ENCODE measurements around the gene MST1. TPM values are rescaled to one million over a fixed set of nuclear protein-coding genes. Genes with fewer than 3 reads are reported as not detected.
"Not testable (repeated sequence)": the region's sequence is repeated elsewhere in the genome, so short reads cannot be mapped to it uniquely, and the experiment has no call there.

Gene MST1
- polyA plus RNA-seq, 4 donors, result 115 to 197 (median 150) TPM

GRCh38 chr3:49703443-49703927, 14.2 kb upstream of the MST1 start:
- DNase-seq (ENCODE audit: low read depth in 4 of 4, low spot score in 3 of 4), result no peak

DNA sequence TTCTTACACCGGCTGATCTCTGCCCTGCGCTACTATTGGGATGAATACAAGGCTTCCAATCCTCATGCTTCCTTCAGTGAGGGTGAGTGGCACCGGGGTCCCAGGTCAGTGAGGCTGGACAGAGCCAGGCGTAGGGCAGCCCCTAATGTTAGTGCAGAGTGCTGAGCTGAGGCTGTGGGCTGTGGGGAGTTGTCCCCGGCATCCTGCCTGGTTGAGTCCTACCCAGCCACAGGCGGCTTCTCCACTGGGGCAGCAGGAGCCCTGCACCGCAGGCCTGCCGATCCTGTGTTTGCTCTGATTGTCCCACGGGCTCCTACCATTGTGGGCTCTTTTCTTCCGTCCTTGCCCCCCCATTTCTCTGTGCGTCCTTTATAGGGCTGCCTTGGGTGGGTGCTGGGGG, 13.4 kb upstream of the MST1 start:
- DNase-seq (ENCODE audit: low read depth in 4 of 4, low spot score in 3 of 4), result no peak

- no peak for DNase-seq (ENCODE audit: low read depth in 4 of 4, low spot score in 3 of 4)
Observed at GRCh38 chr3:49701388-49702077, 12.3 kb upstream of the MST1 start.

DNA sequence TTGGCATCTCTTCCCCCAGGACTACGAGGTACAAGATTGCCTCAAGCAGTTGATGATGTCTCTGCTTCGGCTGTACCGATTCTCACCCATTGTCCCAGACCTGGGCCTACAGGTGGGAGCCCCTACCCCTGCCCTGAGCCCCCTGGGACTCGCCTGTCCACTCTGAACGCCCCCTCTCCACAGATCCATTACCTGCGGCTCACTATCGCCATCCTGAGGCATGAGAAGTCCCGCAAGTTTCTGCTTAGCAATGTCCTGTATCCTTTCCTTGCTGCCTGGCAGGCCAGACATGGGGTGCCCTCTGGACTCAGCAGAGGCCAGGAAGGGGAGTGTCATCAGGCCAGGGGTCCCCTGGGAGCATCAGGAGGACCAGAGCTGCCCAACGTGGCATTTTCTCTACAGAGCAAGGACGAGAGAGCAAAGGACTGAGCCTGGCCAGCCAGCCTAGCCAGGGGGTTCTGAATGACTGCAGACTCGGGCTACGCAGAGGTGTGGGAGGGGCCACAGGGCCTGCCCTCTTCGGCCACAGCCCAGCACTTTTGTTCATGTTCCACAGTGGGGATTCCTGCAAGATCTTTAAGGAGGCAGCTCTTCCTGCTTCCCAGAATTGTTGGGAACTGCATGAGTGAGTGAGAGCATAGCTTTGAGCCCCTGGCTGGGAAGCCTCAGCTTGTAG, 11.3 kb upstream of the MST1 start:
- no peak for DNase-seq (ENCODE audit: low read depth in 4 of 4, low spot score in 3 of 4)

- no peak for DNase-seq (ENCODE audit: low read depth in 4 of 4, low spot score in 3 of 4)
Observed at GRCh38 chr3:49700014-49700413, 10.7 kb upstream of the MST1 start.

GRCh38 chr3:49699281-49699979, 10.2 kb upstream of the MST1 start:
- DNase-seq (ENCODE audit: low read depth in 4 of 4, low spot score in 3 of 4), result no peak

DNA sequence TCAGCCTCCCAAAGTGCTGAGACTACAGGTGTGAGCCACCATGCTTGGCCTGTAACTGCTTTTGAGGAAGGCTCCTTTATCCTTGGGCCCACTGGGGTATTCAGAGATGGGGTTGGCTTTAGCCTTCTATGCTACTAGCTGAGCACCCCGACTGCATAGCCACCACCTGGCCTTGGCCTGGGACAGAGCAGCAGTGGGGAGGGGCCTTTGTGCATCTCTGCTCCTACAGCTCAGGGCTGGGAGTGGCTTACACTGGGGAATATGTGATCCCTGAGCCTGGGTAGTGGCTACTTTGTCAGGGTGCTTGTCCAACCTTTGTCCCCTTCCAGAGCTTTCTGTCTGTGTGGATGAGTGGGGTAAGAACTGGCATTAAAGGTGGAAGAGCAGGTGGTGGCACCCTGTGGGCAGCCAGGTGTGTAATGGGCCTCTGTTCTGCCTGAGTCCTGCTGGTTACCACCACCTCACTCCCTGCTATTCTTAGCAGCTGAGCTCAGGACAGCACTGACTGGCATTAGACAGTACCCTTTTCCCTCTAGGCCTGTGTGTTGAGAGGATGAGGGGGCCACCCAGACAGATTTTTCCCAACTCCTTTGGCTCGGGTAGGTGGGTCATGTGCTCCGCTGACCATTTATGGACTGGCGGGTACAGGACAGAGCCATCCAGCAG, 6.2 kb upstream of the MST1 start:
- not testable (repeated sequence) for DNase-seq (ENCODE audit: low read depth in 4 of 4, low spot score in 3 of 4)

GRCh38 chr3:49694409-49695070, 5.3 kb upstream of the MST1 start:
- DNase-seq (ENCODE audit: low read depth in 4 of 4, low spot score in 3 of 4), result not testable (repeated sequence)

DNA sequence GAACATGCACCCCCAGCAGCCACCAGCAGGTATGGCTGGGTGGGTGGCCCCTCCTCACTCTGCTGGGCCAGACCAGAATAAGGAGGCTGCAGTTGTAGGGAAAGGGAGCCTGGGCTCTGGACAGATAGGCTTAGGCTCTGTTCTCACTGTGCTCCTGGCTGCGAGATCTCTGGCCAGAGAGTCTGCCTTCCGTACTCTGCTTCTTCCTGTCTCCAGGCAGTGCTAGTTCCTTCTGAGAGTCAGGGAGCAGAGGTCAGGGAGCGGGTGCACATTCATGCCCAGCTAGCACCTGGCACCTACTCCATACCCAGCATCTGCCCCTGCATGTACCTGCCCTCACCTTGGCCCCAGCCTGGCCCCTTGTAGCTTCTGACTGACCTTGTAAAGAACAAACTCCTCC, 2.2 kb upstream of the MST1 start:
- not testable (repeated sequence) for DNase-seq (ENCODE audit: low read depth in 4 of 4, low spot score in 3 of 4)

- not testable (repeated sequence) for DNase-seq (ENCODE audit: low read depth in 4 of 4, low spot score in 3 of 4)
Observed at GRCh38 chr3:49690856-49691255, 1.6 kb upstream of the MST1 start.

DNA sequence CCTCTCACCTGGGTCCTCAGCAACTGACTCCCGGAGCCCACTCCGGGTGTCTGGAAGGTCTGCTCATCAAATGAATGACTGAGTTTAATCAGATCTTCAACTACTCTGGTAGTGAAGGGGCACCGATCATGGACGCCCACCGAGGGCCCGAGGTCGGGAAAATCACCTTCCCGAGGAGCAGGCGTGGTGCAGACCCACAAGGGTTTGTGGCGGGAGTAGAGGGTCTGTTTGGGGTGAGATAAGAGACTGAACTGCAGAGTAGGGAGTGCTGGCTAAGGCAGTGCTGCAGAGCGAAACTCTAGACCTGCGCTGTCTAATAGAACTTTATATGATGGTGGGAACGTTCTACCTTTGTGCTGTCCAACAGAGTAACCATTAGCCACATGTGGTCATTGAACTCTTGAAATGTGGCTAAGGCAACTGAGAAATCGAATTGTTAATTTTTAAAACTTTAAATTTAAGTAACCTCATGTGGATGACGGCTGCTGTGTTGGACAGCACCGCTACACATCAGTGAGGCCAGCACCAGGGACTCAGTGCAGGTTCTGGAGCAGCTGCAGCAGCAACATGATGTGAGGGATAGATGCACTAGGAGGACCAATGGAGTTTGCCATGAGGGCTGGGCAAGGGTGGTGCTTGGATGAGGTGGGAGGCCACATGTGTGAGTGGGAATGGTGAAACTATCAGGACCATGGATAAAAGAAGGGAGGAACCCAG, 792 bp upstream of the MST1 start:
- DNase-seq (ENCODE audit: low read depth in 4 of 4, low spot score in 3 of 4), result not testable (repeated sequence)

GRCh38 chr3:49688338-49689045, 782 bp downstream of the MST1 start:
- not testable (repeated sequence) for DNase-seq (ENCODE audit: low read depth in 4 of 4, low spot score in 3 of 4)

DNA sequence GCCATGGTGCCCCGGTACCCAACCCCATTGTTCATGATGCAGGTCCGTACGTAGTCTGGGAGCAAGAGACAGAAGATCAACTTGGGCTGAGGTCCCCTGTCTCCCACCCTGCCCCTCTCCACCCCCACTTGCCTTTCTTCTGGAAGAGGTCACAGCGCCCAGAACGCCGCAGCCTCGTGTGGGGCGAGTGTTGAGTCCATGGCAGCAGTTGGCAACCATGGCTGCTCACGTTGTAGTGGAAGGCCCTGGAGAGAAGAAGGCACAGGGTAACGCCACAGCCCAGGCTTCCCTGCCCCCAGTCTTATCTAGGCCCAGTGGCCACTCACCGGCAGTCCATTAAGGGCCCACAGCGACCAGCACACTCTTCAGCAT, 1.9 kb downstream of the MST1 start:
- not testable (repeated sequence) for DNase-seq (ENCODE audit: low read depth in 4 of 4, low spot score in 3 of 4)

- peak in 1 of 4 donors; percentile 55 for DNase-seq (ENCODE audit: low read depth in 4 of 4, low spot score in 3 of 4)
Observed at GRCh38 chr3:49686769-49687423, 2.4 kb downstream of the MST1 start.

DNA sequence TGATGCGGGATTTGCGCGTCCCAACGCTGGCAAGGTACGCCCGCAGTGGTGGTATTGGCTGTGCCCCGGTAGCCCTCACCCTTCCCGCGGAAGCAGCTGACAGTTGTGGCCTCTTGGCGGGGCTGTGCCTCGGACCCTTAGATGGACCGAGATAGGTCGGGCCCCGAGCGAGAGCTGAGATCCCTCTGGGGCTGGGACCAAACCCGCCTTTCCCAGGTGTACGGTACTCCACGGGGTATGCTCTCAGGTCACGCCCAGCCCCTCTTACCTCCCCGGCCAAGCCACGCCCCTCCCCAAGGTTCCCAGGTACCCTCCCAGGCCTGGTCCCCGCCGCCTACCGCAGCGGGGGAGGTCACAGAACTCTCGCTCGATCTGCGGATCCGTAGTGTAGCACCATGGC, 2.9 kb downstream of the MST1 start:
- not testable (repeated sequence) for DNase-seq (ENCODE audit: low read depth in 4 of 4, low spot score in 3 of 4)

DNA sequence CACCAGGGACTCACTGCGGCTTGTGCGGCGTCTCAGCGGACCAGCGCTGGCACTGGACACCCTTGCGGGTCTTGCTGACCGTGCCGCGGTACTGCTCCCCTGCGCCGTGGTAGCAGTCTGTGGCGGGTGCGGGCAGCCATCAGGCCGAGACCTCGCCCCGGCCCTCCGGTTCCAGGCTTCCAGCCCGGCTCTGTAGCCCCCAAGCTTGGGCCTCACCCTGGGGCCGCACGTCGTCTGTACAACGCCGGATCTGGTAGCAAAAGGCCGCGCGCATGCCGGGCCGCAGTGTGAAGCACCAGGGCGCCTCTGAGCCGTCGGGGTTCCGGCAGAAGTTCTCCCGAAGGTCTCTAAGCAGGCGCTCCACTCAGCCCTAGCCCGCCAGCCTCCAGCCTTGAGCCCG, 3.4 kb downstream of the MST1 start:
- not testable (repeated sequence) for DNase-seq (ENCODE audit: low read depth in 4 of 4, low spot score in 3 of 4)

DNA sequence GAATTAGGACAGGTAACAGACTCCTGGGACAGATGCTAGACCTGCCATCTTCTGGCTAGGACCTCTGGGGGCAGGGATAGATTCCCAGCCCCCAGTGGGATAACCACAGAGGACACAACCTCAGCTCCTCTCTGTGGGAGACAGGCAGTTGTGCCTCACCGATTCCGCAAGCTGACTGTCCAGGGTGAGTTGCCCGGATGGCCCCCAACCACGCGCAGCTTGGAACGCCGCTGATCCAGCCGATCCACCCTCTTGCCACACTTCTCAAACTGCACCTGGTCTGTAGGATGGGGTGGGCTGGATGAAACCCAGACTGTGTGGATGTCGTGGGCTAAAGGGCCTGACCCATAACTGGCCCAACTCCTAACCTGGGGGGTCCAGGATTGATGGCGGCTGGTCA, 4.2 kb downstream of the MST1 start:
- not testable (repeated sequence) for DNase-seq (ENCODE audit: low read depth in 4 of 4, low spot score in 3 of 4)

GRCh38 chr3:49684453-49684852, 4.8 kb downstream of the MST1 start:
- not testable (repeated sequence) for DNase-seq (ENCODE audit: low read depth in 4 of 4, low spot score in 3 of 4)

GRCh38 chr3:49683162-49683561, 6.1 kb downstream of the MST1 start:
- no peak for DNase-seq (ENCODE audit: low read depth in 4 of 4, low spot score in 3 of 4)

All from right renal pelvis (tissue), 4 donors.